Stimulated activated naive B cell treated with anti-CD40 and anti-IgM and Interleukin-4, amounts not matched to agents 10 μg/mL and 1 μg/mL and 100 μg/mL, for 72 hours (primary cell): ENCODE measurements around the gene CNTN4.
"Not testable (repeated sequence)": the region's sequence is repeated elsewhere in the genome, so short reads cannot be mapped to it uniquely, and the experiment has no call there.

ENCODE experiments used
- ATAC-seq, 2 donors: fragments of 150-1000 bp; cut with Tn5 transposase; replicated peaks; 2 replicates each; pipeline ENCODE4 v1.10.0; 2021; ENCODE audit warnings: moderate library complexity in 1 of 2
- DNase-seq: peaks from one replicate; pipeline ENCODE4 v3.0.0; 2021
- H3K27ac Mint-ChIP-seq: one replicate; pipeline ENCODE4 v1.8.0; 2022; ENCODE audit warnings: mild to moderate bottlenecking, mixed read lengths
- H3K27me3 Mint-ChIP-seq, 2 donors: one replicate each; pipeline ENCODE4 v1.8.0; 2022; ENCODE audit warnings: mixed read lengths in 2 of 2
- H3K36me3 Mint-ChIP-seq, 2 donors: one replicate each; pipeline ENCODE4 v1.8.0; 2022; ENCODE audit warnings: mixed read lengths in 2 of 2, mild to moderate bottlenecking in 1 of 2
- H3K4me1 Mint-ChIP-seq, 2 donors: one replicate each; pipeline ENCODE4 v1.8.0; 2022; ENCODE audit warnings: mixed read lengths in 2 of 2, mild to moderate bottlenecking in 1 of 2
- H3K4me3 Mint-ChIP-seq, 2 donors: one replicate each; pipeline ENCODE4 v1.8.0; 2022; ENCODE audit warnings: mild to moderate bottlenecking in 2 of 2, mixed read lengths in 2 of 2, moderate library complexity in 1 of 2
- H3K9me3 Mint-ChIP-seq, 2 donors: one replicate each; pipeline ENCODE4 v1.8.0; 2022; ENCODE audit warnings: mixed read lengths in 2 of 2, mild to moderate bottlenecking in 1 of 2

CNTN4 gene

GRCh38 chr3:2820982-2821381, 722.3 kb downstream of the CNTN4 start:
- H3K27me3 Mint-ChIP-seq, ATAC-seq, H3K27ac Mint-ChIP-seq: not testable (repeated sequence)

GRCh38 chr3:2822611-2823010, 723.9 kb downstream of the CNTN4 start:
- H3K4me1 Mint-ChIP-seq, result no peaks in the 10 kb centered on the region
- no peak for DNase-seq
- H3K36me3 Mint-ChIP-seq, result no peaks in the 10 kb centered on the region
- H3K27me3 Mint-ChIP-seq, result no peaks in the 10 kb centered on the region
- H3K27ac Mint-ChIP-seq, result no peak overlapping the region
- H3K9me3 Mint-ChIP-seq, result no peaks in the 10 kb centered on the region
- no peak for ATAC-seq
- H3K4me3 Mint-ChIP-seq, result no peak overlapping the region

More at GRCh38 chr3:2820982-2821381, 722.3 kb downstream of the CNTN4 start:
- DNase-seq, H3K4me3 Mint-ChIP-seq, H3K4me1 Mint-ChIP-seq, H3K36me3 Mint-ChIP-seq, H3K9me3 Mint-ChIP-seq: not testable (repeated sequence)

- Mint-ChIP-seq H3K27ac (no peak overlapping the region), H3K27me3 (no peaks in the 10 kb centered on the region)
Measured at GRCh38 chr3:2823031-2823430, 724.4 kb downstream of the CNTN4 start.

GRCh38 chr3:2823437-2824211, 725.0 kb downstream of the CNTN4 start:
- H3K4me3 Mint-ChIP-seq, result no peak overlapping the region
- DNase-seq, result no peak
- H3K36me3 Mint-ChIP-seq, result no peaks in the 10 kb centered on the region
- no peak for ATAC-seq
- no peaks in the 10 kb centered on the region for H3K9me3 Mint-ChIP-seq
- H3K4me1 Mint-ChIP-seq, result no peaks in the 10 kb centered on the region
- H3K27ac Mint-ChIP-seq, result no peak overlapping the region
- no peaks in the 10 kb centered on the region for H3K27me3 Mint-ChIP-seq

More at GRCh38 chr3:2823031-2823430, 724.4 kb downstream of the CNTN4 start:
- no peak for DNase-seq
- no peaks in the 10 kb centered on the region for H3K4me1 Mint-ChIP-seq
- no peaks in the 10 kb centered on the region for H3K9me3 Mint-ChIP-seq
- ATAC-seq, result no peak
- no peak overlapping the region for H3K4me3 Mint-ChIP-seq
- no peaks in the 10 kb centered on the region for H3K36me3 Mint-ChIP-seq

GRCh38 chr3:2826036-2826435, 727.4 kb downstream of the CNTN4 start:
- no peak overlapping the region for H3K4me3 Mint-ChIP-seq
- no peaks in the 10 kb centered on the region for H3K36me3 Mint-ChIP-seq
- H3K9me3 Mint-ChIP-seq, result no peaks in the 10 kb centered on the region
- H3K27ac Mint-ChIP-seq, result no peak overlapping the region
- no peak for DNase-seq
- H3K4me1 Mint-ChIP-seq, result no peaks in the 10 kb centered on the region
- ATAC-seq, result no peak
- peaks cover 0 to 5% of the 10 kb centered on the region in 2 donors for H3K27me3 Mint-ChIP-seq

GRCh38 chr3:2826453-2826852, 727.8 kb downstream of the CNTN4 start:
- DNase-seq (no peak), ATAC-seq (no peak)
- H3K36me3 Mint-ChIP-seq, result no peaks in the 10 kb centered on the region
- H3K9me3 Mint-ChIP-seq, result no peaks in the 10 kb centered on the region
- H3K4me1 Mint-ChIP-seq, result no peaks in the 10 kb centered on the region
- H3K27me3 Mint-ChIP-seq, result peaks cover 0 to 5% of the 10 kb centered on the region in 2 donors
- no peak overlapping the region for H3K27ac Mint-ChIP-seq
- no peak overlapping the region for H3K4me3 Mint-ChIP-seq

- no peak overlapping the region for H3K27ac Mint-ChIP-seq
- no peaks in the 10 kb centered on the region for H3K36me3 Mint-ChIP-seq
- no peaks in the 10 kb centered on the region for H3K27me3 Mint-ChIP-seq
- ATAC-seq (no peak), DNase-seq (no peak)
- no peak overlapping the region for H3K4me3 Mint-ChIP-seq
- H3K9me3 Mint-ChIP-seq, result peaks cover 0 to 1% of the 10 kb centered on the region in 2 donors
- H3K4me1 Mint-ChIP-seq, result no peaks in the 10 kb centered on the region
Measured at GRCh38 chr3:2837239-2837638, 738.6 kb downstream of the CNTN4 start.

GRCh38 chr3:2837910-2838309, 739.2 kb downstream of the CNTN4 start:
- H3K27me3 Mint-ChIP-seq, result no peaks in the 10 kb centered on the region
- H3K27ac Mint-ChIP-seq, result no peak overlapping the region
- H3K9me3 Mint-ChIP-seq, result no peaks in the 10 kb centered on the region
- ATAC-seq (no peak), DNase-seq (no peak)
- no peaks in the 10 kb centered on the region for H3K36me3 Mint-ChIP-seq
- no peak overlapping the region for H3K4me3 Mint-ChIP-seq
- no peaks in the 10 kb centered on the region for H3K4me1 Mint-ChIP-seq

GRCh38 chr3:2838546-2839157, 740.0 kb downstream of the CNTN4 start:
- Mint-ChIP-seq H3K27me3 (no peaks in the 10 kb centered on the region), H3K4me1 (no peaks in the 10 kb centered on the region), H3K36me3 (no peaks in the 10 kb centered on the region), H3K9me3 (no peaks in the 10 kb centered on the region), H3K27ac (no peak overlapping the region), H3K4me3 (no peak overlapping the region)
- no peak for DNase-seq
- ATAC-seq, result no peak

- Mint-ChIP-seq H3K4me3 (no peak overlapping the region), H3K4me1 (no peaks in the 10 kb centered on the region), H3K36me3 (no peaks in the 10 kb centered on the region), H3K27me3 (no peaks in the 10 kb centered on the region), H3K9me3 (peaks cover 0 to 4% of the 10 kb centered on the region in 2 donors), H3K27ac (no peak overlapping the region)
- ATAC-seq (no peak), DNase-seq (no peak)
Measured at GRCh38 chr3:2839876-2840275, 741.2 kb downstream of the CNTN4 start.

- DNase-seq, result no peak
- Mint-ChIP-seq H3K9me3 (peaks cover 2 to 4% of the 10 kb centered on the region in 2 donors), H3K27me3 (no peaks in the 10 kb centered on the region), H3K4me3 (no peak overlapping the region), H3K27ac (no peak overlapping the region), H3K4me1 (no peaks in the 10 kb centered on the region), H3K36me3 (no peaks in the 10 kb centered on the region)
- no peak for ATAC-seq
Measured at GRCh38 chr3:2847062-2847841, 748.6 kb downstream of the CNTN4 start.

GRCh38 chr3:2849092-2849491, 750.4 kb downstream of the CNTN4 start:
- no peak for ATAC-seq
- no peak overlapping the region for H3K27ac Mint-ChIP-seq
- no peaks in the 10 kb centered on the region for H3K27me3 Mint-ChIP-seq
- H3K4me1 Mint-ChIP-seq, result no peaks in the 10 kb centered on the region
- no peak overlapping the region for H3K4me3 Mint-ChIP-seq
- H3K9me3 Mint-ChIP-seq, result peaks cover 2 to 4% of the 10 kb centered on the region in 2 donors
- no peak for DNase-seq
- no peaks in the 10 kb centered on the region for H3K36me3 Mint-ChIP-seq

GRCh38 chr3:2850701-2851100, 752.0 kb downstream of the CNTN4 start:
- H3K27ac Mint-ChIP-seq, result no peak overlapping the region

GRCh38 chr3:2851361-2851760, 752.7 kb downstream of the CNTN4 start:
- ATAC-seq (no peak), DNase-seq (no peak)
- no peak overlapping the region for H3K4me3 Mint-ChIP-seq
- H3K27ac Mint-ChIP-seq, result no peak overlapping the region
- H3K27me3 Mint-ChIP-seq, result no peaks in the 10 kb centered on the region
- no peaks in the 10 kb centered on the region for H3K4me1 Mint-ChIP-seq
- no peaks in the 10 kb centered on the region for H3K36me3 Mint-ChIP-seq
- no peaks in the 10 kb centered on the region for H3K9me3 Mint-ChIP-seq

More at GRCh38 chr3:2850701-2851100, 752.0 kb downstream of the CNTN4 start:
- DNase-seq (no peak), ATAC-seq (no peak)
- H3K9me3 Mint-ChIP-seq, result peaks cover 0 to 2% of the 10 kb centered on the region in 2 donors
- H3K27me3 Mint-ChIP-seq, result no peaks in the 10 kb centered on the region
- no peak overlapping the region for H3K4me3 Mint-ChIP-seq
- no peaks in the 10 kb centered on the region for H3K4me1 Mint-ChIP-seq
- H3K36me3 Mint-ChIP-seq, result no peaks in the 10 kb centered on the region
